GM19397 (cell line): Measurements from ENCODE around the gene UBE2QL1.
"Not testable (repeated sequence)": the region's sequence is repeated elsewhere in the genome, so short reads cannot be mapped to it uniquely, and the experiment has no call there.

Experiments
- ATAC-seq: cut with Tn5 transposase; IDR thresholded peaks from one replicate; pipeline ENCODE4 v1.9.1; 2021; ENCODE audit warnings: mild to moderate bottlenecking, moderate library complexity; ENCODE audit not compliant: unreplicated experiment

Gene UBE2QL1

GRCh38 chr5:6495433-6496206 is 47.0 kb downstream of the UBE2QL1 start:
- ATAC-seq: no peak

GRCh38 chr5:6496207-6496584 is 47.5 kb downstream of the UBE2QL1 start:
- ATAC-seq: peak; percentile 87

GRCh38 chr5:6496636-6497035 is 48.0 kb downstream of the UBE2QL1 start:
- no peak for ATAC-seq

GRCh38 chr5:6497262-6497661 is 48.6 kb downstream of the UBE2QL1 start:
- ATAC-seq: no peak

GRCh38 chr5:6498968-6499367 is 50.3 kb downstream of the UBE2QL1 start:
- ATAC-seq: no peak

GRCh38 chr5:6501701-6502100 is 53.0 kb downstream of the UBE2QL1 start:
- ATAC-seq: no peak

GRCh38 chr5:6502421-6502820 is 53.8 kb downstream of the UBE2QL1 start:
- no peak for ATAC-seq

- no peak for ATAC-seq
Observed at GRCh38 chr5:6503342-6503741, 54.7 kb downstream of the UBE2QL1 start.

GRCh38 chr5:6504677-6505415 is 56.2 kb downstream of the UBE2QL1 start:
- ATAC-seq: no peak

GRCh38 chr5:6505416-6505755 is 56.7 kb downstream of the UBE2QL1 start:
- no peak for ATAC-seq

- no peak for ATAC-seq
Observed at GRCh38 chr5:6505783-6506557, 57.3 kb downstream of the UBE2QL1 start.

- ATAC-seq: no peak
Observed at GRCh38 chr5:6506611-6507010, 58.0 kb downstream of the UBE2QL1 start.

GRCh38 chr5:6508931-6509330 is 60.3 kb downstream of the UBE2QL1 start:
- ATAC-seq: no peak

- no peak for ATAC-seq
Observed at GRCh38 chr5:6510132-6510531, 61.5 kb downstream of the UBE2QL1 start.

- no peak for ATAC-seq
Observed at GRCh38 chr5:6510973-6511372, 62.3 kb downstream of the UBE2QL1 start.

- not testable (repeated sequence) for ATAC-seq
Observed at GRCh38 chr5:6515812-6516211, 67.2 kb downstream of the UBE2QL1 start.

GRCh38 chr5:6516823-6517222 is 68.2 kb downstream of the UBE2QL1 start:
- ATAC-seq: no peak

GRCh38 chr5:6517510-6517909 is 68.9 kb downstream of the UBE2QL1 start:
- no peak for ATAC-seq

- ATAC-seq: no peak
Observed at GRCh38 chr5:6518298-6519057, 69.8 kb downstream of the UBE2QL1 start.

- no peak for ATAC-seq
Observed at GRCh38 chr5:6520201-6520600, 71.5 kb downstream of the UBE2QL1 start.

GRCh38 chr5:6522331-6522730 is 73.7 kb downstream of the UBE2QL1 start:
- ATAC-seq: no peak
